HG02642 (cell line): ENCODE measurements around the gene NR6A1.

Source experiments
- ATAC-seq: cut with Tn5 transposase; IDR thresholded peaks from one replicate; pipeline ENCODE4 v1.9.1; 2021; ENCODE audit warnings: mild to moderate bottlenecking; ENCODE audit not compliant: unreplicated experiment, poor library complexity

The NR6A1 gene

GRCh38 chr9:124553738-124554137 lies 217.4 kb downstream of the NR6A1 start:
- ATAC-seq, result no peak

- ATAC-seq, result no peak
These were observed 218.9 kb downstream of the NR6A1 start for GRCh38 chr9:124552273-124552605.

GRCh38 chr9:124551472-124552272 lies 219.4 kb downstream of the NR6A1 start:
- ATAC-seq, result no peak

GRCh38 chr9:124550072-124550471 lies 221.0 kb downstream of the NR6A1 start:
- ATAC-seq, result no peak

GRCh38 chr9:124549016-124549415 lies 222.1 kb downstream of the NR6A1 start:
- no peak for ATAC-seq

GRCh38 chr9:124544535-124544934 lies 226.6 kb downstream of the NR6A1 start:
- no peak for ATAC-seq

GRCh38 chr9:124541824-124542223 lies 229.3 kb downstream of the NR6A1 start:
- ATAC-seq, result no peak

- no peak for ATAC-seq
These were observed 233.2 kb downstream of the NR6A1 start for GRCh38 chr9:124537926-124538325.

GRCh38 chr9:124535846-124536245 lies 235.3 kb downstream of the NR6A1 start:
- ATAC-seq, result no peak

- ATAC-seq, result no peak
These were observed 238.2 kb downstream of the NR6A1 start for GRCh38 chr9:124532897-124533296.

- no peak for ATAC-seq
These were observed 240.0 kb downstream of the NR6A1 start for GRCh38 chr9:124531115-124531514.

GRCh38 chr9:124530246-124530645 lies 240.9 kb downstream of the NR6A1 start:
- ATAC-seq, result no peak

GRCh38 chr9:124527781-124528180 lies 243.3 kb downstream of the NR6A1 start:
- ATAC-seq, result no peak

GRCh38 chr9:124526174-124526573 lies 244.9 kb downstream of the NR6A1 start:
- no peak for ATAC-seq

GRCh38 chr9:124522121-124523098 lies 248.7 kb downstream of the NR6A1 start:
- no peak for ATAC-seq

- no peak for ATAC-seq
These were observed 250.0 kb downstream of the NR6A1 start for GRCh38 chr9:124521142-124521541.

- no peak for ATAC-seq
These were observed 250.9 kb downstream of the NR6A1 start for GRCh38 chr9:124520206-124520596.

- ATAC-seq, result no peak
These were observed 253.0 kb downstream of the NR6A1 start for GRCh38 chr9:124518116-124518515.

- no peak for ATAC-seq
These were observed 253.5 kb downstream of the NR6A1 start for GRCh38 chr9:124517600-124517999.

GRCh38 chr9:124514874-124515273 lies 256.2 kb downstream of the NR6A1 start:
- no peak for ATAC-seq

GRCh38 chr9:124514125-124514524 lies 257.0 kb downstream of the NR6A1 start:
- no peak for ATAC-seq
